Measurements from ENCODE around the gene GRID1. TPM values are rescaled to one million over a fixed set of nuclear protein-coding genes. Genes with fewer than 3 reads are reported as not detected.

The GRID1 gene
- total RNA-seq, 4 donors from 2014 or later, result 0.40 to 1.9 (median 1.00) TPM

DNA sequence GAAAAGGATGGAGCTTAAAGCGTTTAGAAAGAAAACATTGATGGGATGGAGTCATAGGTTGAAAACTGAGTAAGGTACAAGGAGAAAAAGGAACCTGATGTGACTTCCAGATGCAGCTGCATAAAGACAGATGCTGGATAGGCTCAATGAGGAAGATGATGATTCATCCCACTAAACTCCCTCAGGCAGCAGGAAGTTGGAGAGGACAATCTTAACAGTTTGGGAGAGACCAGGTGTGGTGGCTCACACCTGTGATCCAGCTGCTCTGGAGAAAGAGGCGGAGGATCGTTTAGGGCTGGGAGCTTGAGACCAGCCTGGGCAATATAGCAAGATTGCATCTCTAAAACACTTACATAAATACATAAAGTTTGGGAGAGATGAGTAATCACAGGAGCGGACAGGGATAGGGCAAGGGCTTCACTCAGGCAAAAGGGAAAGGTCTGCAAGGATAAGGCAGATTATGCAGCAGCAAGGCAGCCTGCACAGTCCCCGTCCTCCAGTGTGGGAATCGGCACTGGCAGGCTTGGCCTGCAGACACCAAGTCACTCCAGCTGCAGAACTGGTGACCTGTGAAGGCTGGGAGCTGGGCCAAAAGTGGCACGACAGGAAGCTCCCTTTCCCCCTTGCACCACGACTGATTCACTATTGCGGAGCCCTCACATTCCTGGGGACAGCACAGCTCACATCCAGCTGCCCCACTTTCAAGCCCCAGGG, 438.5 kb downstream of the GRID1 start:
- Histone ChIP-seq H3K4me3 (no peak overlapping the region), H3K36me3 (no peaks in the 10 kb centered on the region), H3K9me3 (no peaks in the 10 kb centered on the region), H3K4me1 (no peaks in the 10 kb centered on the region), H3K27me3 (no peaks in the 10 kb centered on the region), H3K27ac (no peak overlapping the region)
- no peak for TF ChIP-seq EP300 (IDR thresholded peaks at IDR 0.05; ENCODE audit: low read depth)
- peak in 1 of 3 donors; percentile 38 for TF ChIP-seq POLR2AphosphoS5 (IDR thresholded peaks at IDR 0.05)
- TF ChIP-seq, protein P1, sequence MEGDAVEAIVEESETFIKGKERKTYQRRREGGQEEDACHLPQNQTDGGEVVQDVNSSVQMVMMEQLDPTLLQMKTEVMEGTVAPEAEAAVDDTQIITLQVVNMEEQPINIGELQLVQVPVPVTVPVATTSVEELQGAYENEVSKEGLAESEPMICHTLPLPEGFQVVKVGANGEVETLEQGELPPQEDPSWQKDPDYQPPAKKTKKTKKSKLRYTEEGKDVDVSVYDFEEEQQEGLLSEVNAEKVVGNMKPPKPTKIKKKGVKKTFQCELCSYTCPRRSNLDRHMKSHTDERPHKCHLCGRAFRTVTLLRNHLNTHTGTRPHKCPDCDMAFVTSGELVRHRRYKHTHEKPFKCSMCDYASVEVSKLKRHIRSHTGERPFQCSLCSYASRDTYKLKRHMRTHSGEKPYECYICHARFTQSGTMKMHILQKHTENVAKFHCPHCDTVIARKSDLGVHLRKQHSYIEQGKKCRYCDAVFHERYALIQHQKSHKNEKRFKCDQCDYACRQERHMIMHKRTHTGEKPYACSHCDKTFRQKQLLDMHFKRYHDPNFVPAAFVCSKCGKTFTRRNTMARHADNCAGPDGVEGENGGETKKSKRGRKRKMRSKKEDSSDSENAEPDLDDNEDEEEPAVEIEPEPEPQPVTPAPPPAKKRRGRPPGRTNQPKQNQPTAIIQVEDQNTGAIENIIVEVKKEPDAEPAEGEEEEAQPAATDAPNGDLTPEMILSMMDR (IDR thresholded peaks at IDR 0.05), result no peak
- no peak for DNase-seq
- WGBS, 2 donors (ENCODE audit: low coverage in 1 of 2), result 46 to 57% methylated on average over 5 to 9 of the region's 9 CpGs
- in situ Hi-C loops (cut with MboI; ENCODE audit: low pct_ligation_motif_present in 1 of 4, low pct_unique_long_range_greater_than_20kb in 1 of 4, low sequenced_read_pairs in 3 of 4) (no loop called here), intact Hi-C loops (cut with DNase I; ENCODE audit: low total_unique reads) (no loop called here)

DNA sequence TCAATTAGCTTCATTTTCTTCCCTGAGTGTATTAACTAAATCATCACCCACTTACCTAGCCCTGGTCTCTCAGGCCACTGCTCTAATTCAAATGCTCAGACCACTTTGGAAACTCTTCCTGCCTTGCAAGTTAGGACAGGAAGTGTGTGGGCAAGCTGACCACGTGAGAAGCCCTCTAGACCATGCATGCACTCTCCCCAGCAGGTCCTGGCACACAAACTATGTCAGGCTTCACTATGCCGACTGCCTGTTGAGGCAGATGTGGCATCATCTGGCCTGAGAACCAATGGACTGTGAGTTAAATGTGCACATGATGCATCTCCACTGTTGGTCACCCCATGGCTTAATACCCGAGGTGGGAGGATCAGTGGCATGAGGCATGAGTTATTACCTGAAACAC, 439.6 kb downstream of the GRID1 start:
- no peak for TF ChIP-seq POLR2A (IDR thresholded peaks at IDR 0.05)
- TF ChIP-seq POLR2AphosphoS5 (IDR thresholded peaks at IDR 0.05), result no peak
- TF ChIP-seq EP300 (IDR thresholded peaks at IDR 0.05; ENCODE audit: low read depth), result no peak
- TF ChIP-seq, protein P1 (IDR thresholded peaks at IDR 0.05), result no peak
- Histone ChIP-seq H3K4me3 (no peak overlapping the region), H3K4me1 (no peaks in the 10 kb centered on the region), H3K36me3 (no peaks in the 10 kb centered on the region), H3K27me3 (no peaks in the 10 kb centered on the region), H3K27ac (no peak overlapping the region), H3K9me3 (no peaks in the 10 kb centered on the region)
- no peak for DNase-seq
- 57 to 80% methylated on average over 1 to 3 of the region's 3 CpGs for WGBS, 2 donors (ENCODE audit: low coverage in 1 of 2)
- intact Hi-C loops (cut with DNase I; ENCODE audit: low total_unique reads) (no loop called here), in situ Hi-C loops (cut with MboI; ENCODE audit: low pct_ligation_motif_present in 1 of 4, low pct_unique_long_range_greater_than_20kb in 1 of 4, low sequenced_read_pairs in 3 of 4) (no loop called here)

DNA sequence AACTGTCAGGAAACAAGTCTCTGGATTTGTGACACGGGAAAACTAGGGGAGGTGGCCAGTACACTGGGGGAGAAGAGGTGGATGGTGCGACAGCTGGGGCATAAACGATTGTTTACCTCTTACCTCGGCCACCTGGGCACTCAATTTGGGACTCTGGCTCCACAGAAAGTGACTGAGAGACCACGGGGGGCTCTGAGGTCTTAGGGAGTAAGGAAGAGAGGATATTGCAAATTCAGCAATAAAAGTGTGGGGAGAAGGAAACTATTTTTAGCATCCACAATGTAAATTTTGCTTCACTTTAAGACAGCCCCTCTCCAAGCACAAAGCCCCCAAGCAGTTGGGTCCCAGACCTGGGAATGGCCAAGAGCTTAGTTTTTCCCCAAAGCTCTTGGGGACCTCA, 440.5 kb downstream of the GRID1 start:
- H3K4me1 ChIP-seq, result peaks cover 0 to 5% (median 1%) of the 10 kb centered on the region in 4 donors
- TF ChIP-seq POLR2AphosphoS5 (IDR thresholded peaks at IDR 0.05), result no peak
- TF ChIP-seq POLR2A (IDR thresholded peaks at IDR 0.05), result no peak
- TF ChIP-seq, protein P1 (IDR thresholded peaks at IDR 0.05), result no peak
- no peak for TF ChIP-seq EP300 (IDR thresholded peaks at IDR 0.05; ENCODE audit: low read depth)
- intact Hi-C loops (cut with DNase I; ENCODE audit: low total_unique reads), result no loop called here
- in situ Hi-C loops (cut with MboI; ENCODE audit: low pct_ligation_motif_present in 1 of 4, low pct_unique_long_range_greater_than_20kb in 1 of 4, low sequenced_read_pairs in 3 of 4), result no loop called here
- H3K27ac ChIP-seq, result no peak overlapping the region
- H3K27me3 ChIP-seq, result no peaks in the 10 kb centered on the region
- DNase-seq, result no peak
- H3K36me3 ChIP-seq, result no peaks in the 10 kb centered on the region
- H3K4me3 ChIP-seq, result no peak overlapping the region
- 61% methylated on average over 5 of the region's 5 CpGs; no CpG with 5 or more reads in 1 of the 2 donors for whole genome bisulfite sequencing, 2 donors (ENCODE audit: low coverage in 1 of 2)
- H3K9me3 ChIP-seq, result no peaks in the 10 kb centered on the region

DNA sequence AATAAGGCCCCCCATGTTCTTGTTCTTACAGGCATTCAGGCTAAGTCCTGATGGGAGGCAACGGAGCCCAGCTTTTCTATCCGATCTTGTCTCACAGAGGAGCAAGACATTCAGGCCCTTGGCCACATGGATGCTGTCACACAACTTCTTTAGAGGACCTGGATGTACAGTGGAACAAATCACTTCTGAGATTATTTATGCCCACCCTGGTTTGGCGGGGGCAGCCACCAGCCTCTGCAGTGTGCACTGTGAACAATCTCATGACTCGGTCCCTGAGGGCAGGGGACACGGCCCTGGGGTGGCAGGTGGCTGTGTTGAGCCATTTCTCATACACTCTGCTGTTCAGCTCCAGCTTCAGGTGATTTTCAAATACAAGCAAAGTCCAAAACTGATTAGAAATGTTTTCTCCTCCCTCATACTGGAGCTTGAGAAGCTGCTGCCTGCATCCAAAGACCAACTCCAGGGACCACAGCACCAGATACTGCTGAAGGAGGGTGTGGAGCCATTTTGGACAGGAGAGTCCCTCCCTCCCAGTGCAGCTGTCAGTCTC, 441.3 kb downstream of the GRID1 start:
- TF ChIP-seq POLR2A (IDR thresholded peaks at IDR 0.05) (no peak), POLR2AphosphoS5 (IDR thresholded peaks at IDR 0.05) (no peak), EP300 (IDR thresholded peaks at IDR 0.05; ENCODE audit: low read depth) (no peak)
- TF ChIP-seq, protein P1 (IDR thresholded peaks at IDR 0.05), result no peak
- no peak for DNase-seq
- Histone ChIP-seq H3K4me1 (peaks cover 0 to 5% (median 2%) of the 10 kb centered on the region in 4 donors), H3K4me3 (no peak overlapping the region), H3K9me3 (no peaks in the 10 kb centered on the region), H3K27ac (no peak overlapping the region), H3K36me3 (no peaks in the 10 kb centered on the region), H3K27me3 (no peaks in the 10 kb centered on the region)
- intact Hi-C loops (cut with DNase I; ENCODE audit: low total_unique reads), result no loop called here
- in situ Hi-C loops (cut with MboI; ENCODE audit: low pct_ligation_motif_present in 1 of 4, low pct_unique_long_range_greater_than_20kb in 1 of 4, low sequenced_read_pairs in 3 of 4), result no loop called here
- WGBS, 2 donors (ENCODE audit: low coverage in 1 of 2), result 52 to 91% methylated on average over 2 to 5 of the region's 5 CpGs
